GM19099 (cell line): Measurements from ENCODE around the gene TIMM9.
A peak's percentile ranks its signal among the peaks of the same experiment; 100 is the strongest.

ENCODE experiments used
- POLR2A ChIP-seq: IDR thresholded peaks from 3 replicates; pipeline ENCODE4 v1.6.1; 2011; ENCODE audit warnings: low read depth; ENCODE audit not compliant: insufficient read length; ENCODE audit errors: extremely low read depth

Gene TIMM9

GRCh38 chr14:58415636-58416547 lies 11.4 kb downstream of the TIMM9 start:
- no peak for TF ChIP-seq POLR2A

- no peak for TF ChIP-seq POLR2A
These were observed 12.5 kb downstream of the TIMM9 start for GRCh38 chr14:58414845-58415244.

GRCh38 chr14:58408681-58409215 lies 18.6 kb downstream of the TIMM9 start:
- no peak for TF ChIP-seq POLR2A

GRCh38 chr14:58401587-58401986 lies 25.7 kb downstream of the TIMM9 start:
- no peak for TF ChIP-seq POLR2A

- no peak for TF ChIP-seq POLR2A
These were observed 28.4 kb downstream of the TIMM9 start for GRCh38 chr14:58398895-58399294.

- no peak for TF ChIP-seq POLR2A
These were observed 28.8 kb downstream of the TIMM9 start for GRCh38 chr14:58398495-58398894.

GRCh38 chr14:58397156-58397555 lies 30.2 kb downstream of the TIMM9 start:
- no peak for TF ChIP-seq POLR2A

- TF ChIP-seq POLR2A = peak; percentile 46
These were observed 31.2 kb downstream of the TIMM9 start, which contains the start of gene TOMM20L for GRCh38 chr14:58395812-58396788. TSS of gene TOMM20L (plus strand) at chr14:58395930. CDS start at chr14:58395958, 28 bp downstream.

GRCh38 chr14:58395562-58395811 lies 31.8 kb downstream of the TIMM9 start:
- TF ChIP-seq POLR2A = no peak

GRCh38 chr14:58390830-58391229 lies 36.5 kb downstream of the TIMM9 start:
- TF ChIP-seq POLR2A = no peak

- TF ChIP-seq POLR2A = no peak
These were observed 50.5 kb downstream of the TIMM9 start for GRCh38 chr14:58376791-58377190.

- TF ChIP-seq POLR2A = no peak
These were observed 58.4 kb downstream of the TIMM9 start for GRCh38 chr14:58368956-58369355.

- no peak for TF ChIP-seq POLR2A
These were observed 60.0 kb downstream of the TIMM9 start for GRCh38 chr14:58367296-58367695.

GRCh38 chr14:58364316-58364715 lies 63.0 kb downstream of the TIMM9 start:
- no peak for TF ChIP-seq POLR2A

- TF ChIP-seq POLR2A = no peak
These were observed 64.4 kb downstream of the TIMM9 start for GRCh38 chr14:58362798-58363412.
